ENCODE results near the gene RPL18.

Gene RPL18

DNA sequence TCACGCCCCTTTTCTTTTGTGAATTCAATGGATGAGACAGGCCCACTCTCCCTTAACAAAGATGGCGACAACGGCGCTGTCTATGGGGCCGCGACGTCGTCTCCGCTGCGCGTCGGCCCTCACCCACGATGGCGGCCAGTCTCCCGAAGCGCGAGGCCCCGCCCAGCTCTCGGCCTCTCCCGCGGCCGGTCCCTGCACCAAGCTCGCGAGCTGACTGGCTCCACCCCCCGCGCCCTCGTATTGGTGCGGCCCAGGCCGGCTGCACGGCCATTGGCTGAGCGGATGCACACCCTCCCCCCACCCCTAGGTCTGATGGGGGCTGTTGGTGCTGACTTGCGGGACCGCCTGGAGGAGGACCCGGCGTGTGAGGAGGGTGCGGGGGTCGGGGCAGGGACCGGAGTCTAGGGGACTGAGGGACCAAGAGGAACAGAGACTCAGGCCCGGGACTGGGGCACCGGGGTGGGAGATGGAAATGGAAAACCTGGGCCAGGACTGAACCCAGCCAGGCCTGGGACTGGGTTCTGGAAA lies 5.2 kb upstream of the RPL18 start (continued):
- TF ChIP-seq SP3 (tag by site-specific recombination; IDR thresholded peaks at IDR 0.05): peak; percentile 98
- no peak for TF ChIP-seq ZFP41 (tag by site-specific recombination; IDR thresholded peaks at IDR 0.05; ENCODE audit: borderline replicate concordance)
- peak; percentile 38; the same call in 1 of the 2 replicates for TF ChIP-seq ZNF660 (tag by site-specific recombination; IDR thresholded peaks at IDR 0.05)
- no peak for TF ChIP-seq ZNF792 (tag by site-specific recombination; IDR thresholded peaks at IDR 0.05)
- TF ChIP-seq ZNF114 (tag by site-specific recombination; IDR thresholded peaks at IDR 0.05): no peak
- TF ChIP-seq ZNF132 (tag by site-specific recombination; IDR thresholded peaks at IDR 0.05; ENCODE audit: borderline replicate concordance): no peak
- TF ChIP-seq BCL11B (tag by site-specific recombination; IDR thresholded peaks at IDR 0.05; ENCODE audit: low read depth): no peak
- no peak for TF ChIP-seq ZNF558 (tag by site-specific recombination; IDR thresholded peaks at IDR 0.05)
- TF ChIP-seq, protein P1, sequence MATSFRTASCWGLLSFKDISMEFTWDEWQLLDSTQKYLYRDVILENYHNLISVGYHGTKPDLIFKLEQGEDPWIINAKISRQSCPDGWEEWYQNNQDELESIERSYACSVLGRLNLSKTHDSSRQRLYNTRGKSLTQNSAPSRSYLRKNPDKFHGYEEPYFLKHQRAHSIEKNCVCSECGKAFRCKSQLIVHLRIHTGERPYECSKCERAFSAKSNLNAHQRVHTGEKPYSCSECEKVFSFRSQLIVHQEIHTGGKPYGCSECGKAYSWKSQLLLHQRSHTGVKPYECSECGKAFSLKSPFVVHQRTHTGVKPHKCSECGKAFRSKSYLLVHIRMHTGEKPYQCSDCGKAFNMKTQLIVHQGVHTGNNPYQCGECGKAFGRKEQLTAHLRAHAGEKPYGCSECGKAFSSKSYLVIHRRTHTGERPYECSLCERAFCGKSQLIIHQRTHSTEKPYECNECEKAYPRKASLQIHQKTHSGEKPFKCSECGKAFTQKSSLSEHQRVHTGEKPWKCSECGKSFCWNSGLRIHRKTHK (tag by site-specific recombination; IDR thresholded peaks at IDR 0.05): no peak
- TF ChIP-seq KLF7 (tag by site-specific recombination; IDR thresholded peaks at IDR 0.05; ENCODE audit: borderline replicate concordance): no peak
- TF ChIP-seq, protein P2, sequence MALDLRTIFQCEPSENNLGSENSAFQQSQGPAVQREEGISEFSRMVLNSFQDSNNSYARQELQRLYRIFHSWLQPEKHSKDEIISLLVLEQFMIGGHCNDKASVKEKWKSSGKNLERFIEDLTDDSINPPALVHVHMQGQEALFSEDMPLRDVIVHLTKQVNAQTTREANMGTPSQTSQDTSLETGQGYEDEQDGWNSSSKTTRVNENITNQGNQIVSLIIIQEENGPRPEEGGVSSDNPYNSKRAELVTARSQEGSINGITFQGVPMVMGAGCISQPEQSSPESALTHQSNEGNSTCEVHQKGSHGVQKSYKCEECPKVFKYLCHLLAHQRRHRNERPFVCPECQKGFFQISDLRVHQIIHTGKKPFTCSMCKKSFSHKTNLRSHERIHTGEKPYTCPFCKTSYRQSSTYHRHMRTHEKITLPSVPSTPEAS (tag by site-specific recombination; IDR thresholded peaks at IDR 0.05): no peak
- no peak for TF ChIP-seq ZNF837 (tag by site-specific recombination; IDR thresholded peaks at IDR 0.05)
- TF ChIP-seq, protein P3, sequence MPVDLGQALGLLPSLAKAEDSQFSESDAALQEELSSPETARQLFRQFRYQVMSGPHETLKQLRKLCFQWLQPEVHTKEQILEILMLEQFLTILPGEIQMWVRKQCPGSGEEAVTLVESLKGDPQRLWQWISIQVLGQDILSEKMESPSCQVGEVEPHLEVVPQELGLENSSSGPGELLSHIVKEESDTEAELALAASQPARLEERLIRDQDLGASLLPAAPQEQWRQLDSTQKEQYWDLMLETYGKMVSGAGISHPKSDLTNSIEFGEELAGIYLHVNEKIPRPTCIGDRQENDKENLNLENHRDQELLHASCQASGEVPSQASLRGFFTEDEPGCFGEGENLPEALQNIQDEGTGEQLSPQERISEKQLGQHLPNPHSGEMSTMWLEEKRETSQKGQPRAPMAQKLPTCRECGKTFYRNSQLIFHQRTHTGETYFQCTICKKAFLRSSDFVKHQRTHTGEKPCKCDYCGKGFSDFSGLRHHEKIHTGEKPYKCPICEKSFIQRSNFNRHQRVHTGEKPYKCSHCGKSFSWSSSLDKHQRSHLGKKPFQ (tag by site-specific recombination; IDR thresholded peaks at IDR 0.05): no peak
- no peak for TF ChIP-seq ZSCAN30 (tag by site-specific recombination; IDR thresholded peaks at IDR 0.05)
- no peak for TF ChIP-seq ZNF830 (tag by site-specific recombination; IDR thresholded peaks at IDR 0.05; ENCODE audit: low read depth)
- peak; percentile 96 for TF ChIP-seq YY1 (tag by site-specific recombination; IDR thresholded peaks at IDR 0.05)
- TF ChIP-seq ZBTB20 (tag by site-specific recombination; IDR thresholded peaks at IDR 0.05): peak; percentile 54; the same call in 1 of the 2 replicates
- peak; percentile 92 for TF ChIP-seq YY2 (tag by site-specific recombination; IDR thresholded peaks at IDR 0.05)
- TF ChIP-seq ZBTB21 (tag by site-specific recombination; IDR thresholded peaks at IDR 0.05): no peak
- TF ChIP-seq ZNF621 (tag by site-specific recombination; IDR thresholded peaks at IDR 0.05): no peak
- no peak for TF ChIP-seq ZNF274 (IDR thresholded peaks at IDR 0.05; ENCODE audit: low read length)
- TF ChIP-seq ZNF274 (tag by site-specific recombination; IDR thresholded peaks at IDR 0.05; ENCODE audit: borderline replicate concordance): no peak
- TF ChIP-seq, protein P4, sequence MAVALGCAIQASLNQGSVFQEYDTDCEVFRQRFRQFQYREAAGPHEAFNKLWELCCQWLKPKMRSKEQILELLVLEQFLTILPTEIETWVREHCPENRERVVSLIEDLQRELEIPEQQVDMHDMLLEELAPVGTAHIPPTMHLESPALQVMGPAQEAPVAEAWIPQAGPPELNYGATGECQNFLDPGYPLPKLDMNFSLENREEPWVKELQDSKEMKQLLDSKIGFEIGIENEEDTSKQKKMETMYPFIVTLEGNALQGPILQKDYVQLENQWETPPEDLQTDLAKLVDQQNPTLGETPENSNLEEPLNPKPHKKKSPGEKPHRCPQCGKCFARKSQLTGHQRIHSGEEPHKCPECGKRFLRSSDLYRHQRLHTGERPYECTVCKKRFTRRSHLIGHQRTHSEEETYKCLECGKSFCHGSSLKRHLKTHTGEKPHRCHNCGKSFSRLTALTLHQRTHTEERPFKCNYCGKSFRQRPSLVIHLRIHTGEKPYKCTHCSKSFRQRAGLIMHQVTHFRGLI (tag by site-specific recombination; IDR thresholded peaks at IDR 0.05): no peak
- no peak for TF ChIP-seq ZBTB1 (tag by site-specific recombination; IDR thresholded peaks at IDR 0.05)
- TF ChIP-seq ZNF248 (tag by site-specific recombination; IDR thresholded peaks at IDR 0.05): no peak
- no peak for TF ChIP-seq ZNF555 (tag by site-specific recombination; conservative IDR thresholded peaks at IDR 0.05)
- TF ChIP-seq, protein P5, sequence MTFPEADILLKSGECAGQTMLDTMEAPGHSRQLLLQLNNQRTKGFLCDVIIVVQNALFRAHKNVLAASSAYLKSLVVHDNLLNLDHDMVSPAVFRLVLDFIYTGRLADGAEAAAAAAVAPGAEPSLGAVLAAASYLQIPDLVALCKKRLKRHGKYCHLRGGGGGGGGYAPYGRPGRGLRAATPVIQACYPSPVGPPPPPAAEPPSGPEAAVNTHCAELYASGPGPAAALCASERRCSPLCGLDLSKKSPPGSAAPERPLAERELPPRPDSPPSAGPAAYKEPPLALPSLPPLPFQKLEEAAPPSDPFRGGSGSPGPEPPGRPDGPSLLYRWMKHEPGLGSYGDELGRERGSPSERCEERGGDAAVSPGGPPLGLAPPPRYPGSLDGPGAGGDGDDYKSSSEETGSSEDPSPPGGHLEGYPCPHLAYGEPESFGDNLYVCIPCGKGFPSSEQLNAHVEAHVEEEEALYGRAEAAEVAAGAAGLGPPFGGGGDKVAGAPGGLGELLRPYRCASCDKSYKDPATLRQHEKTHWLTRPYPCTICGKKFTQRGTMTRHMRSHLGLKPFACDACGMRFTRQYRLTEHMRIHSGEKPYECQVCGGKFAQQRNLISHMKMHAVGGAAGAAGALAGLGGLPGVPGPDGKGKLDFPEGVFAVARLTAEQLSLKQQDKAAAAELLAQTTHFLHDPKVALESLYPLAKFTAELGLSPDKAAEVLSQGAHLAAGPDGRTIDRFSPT (tag by site-specific recombination; IDR thresholded peaks at IDR 0.05): no peak
- TF ChIP-seq ZNF133 (tag by site-specific recombination; IDR thresholded peaks at IDR 0.05): no peak
- TF ChIP-seq, protein P6, sequence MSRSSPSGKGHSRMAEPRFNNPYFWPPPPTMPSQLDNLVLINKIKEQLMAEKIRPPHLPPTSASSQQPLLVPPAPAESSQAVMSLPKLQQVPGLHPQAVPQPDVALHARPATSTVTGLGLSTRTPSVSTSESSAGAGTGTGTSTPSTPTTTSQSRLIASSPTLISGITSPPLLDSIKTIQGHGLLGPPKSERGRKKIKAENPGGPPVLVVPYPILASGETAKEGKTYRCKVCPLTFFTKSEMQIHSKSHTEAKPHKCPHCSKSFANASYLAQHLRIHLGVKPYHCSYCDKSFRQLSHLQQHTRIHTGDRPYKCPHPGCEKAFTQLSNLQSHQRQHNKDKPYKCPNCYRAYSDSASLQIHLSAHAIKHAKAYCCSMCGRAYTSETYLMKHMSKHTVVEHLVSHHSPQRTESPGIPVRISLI (tag by site-specific recombination; IDR thresholded peaks at IDR 0.05): no peak
- no peak for TF ChIP-seq GFI1B (tag by site-specific recombination; IDR thresholded peaks at IDR 0.05)
- TF ChIP-seq, protein P7, sequence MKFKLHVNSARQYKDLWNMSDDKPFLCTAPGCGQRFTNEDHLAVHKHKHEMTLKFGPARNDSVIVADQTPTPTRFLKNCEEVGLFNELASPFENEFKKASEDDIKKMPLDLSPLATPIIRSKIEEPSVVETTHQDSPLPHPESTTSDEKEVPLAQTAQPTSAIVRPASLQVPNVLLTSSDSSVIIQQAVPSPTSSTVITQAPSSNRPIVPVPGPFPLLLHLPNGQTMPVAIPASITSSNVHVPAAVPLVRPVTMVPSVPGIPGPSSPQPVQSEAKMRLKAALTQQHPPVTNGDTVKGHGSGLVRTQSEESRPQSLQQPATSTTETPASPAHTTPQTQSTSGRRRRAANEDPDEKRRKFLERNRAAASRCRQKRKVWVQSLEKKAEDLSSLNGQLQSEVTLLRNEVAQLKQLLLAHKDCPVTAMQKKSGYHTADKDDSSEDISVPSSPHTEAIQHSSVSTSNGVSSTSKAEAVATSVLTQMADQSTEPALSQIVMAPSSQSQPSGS (tag by site-specific recombination; IDR thresholded peaks at IDR 0.05; ENCODE audit: low read depth): no peak
- TF ChIP-seq ZNF37A (tag by site-specific recombination; IDR thresholded peaks at IDR 0.05): no peak

Data from HEK293 (cell line).